C4-2B (cell line): ENCODE data around the gene PLPP3.

Experiments
- ZFX ChIP-seq: fragments of 450-650 bp; IDR thresholded peaks from 2 replicates; pipeline ENCODE4 v1.6.1; 2017
- TF ChIP-seq, protein P1 (sequence below): fragments of 450-650 bp; conservative IDR thresholded peaks from 2 replicates; pipeline ENCODE4 v1.5.1; 2017; ENCODE audit warnings: mild to moderate bottlenecking

DNA sequence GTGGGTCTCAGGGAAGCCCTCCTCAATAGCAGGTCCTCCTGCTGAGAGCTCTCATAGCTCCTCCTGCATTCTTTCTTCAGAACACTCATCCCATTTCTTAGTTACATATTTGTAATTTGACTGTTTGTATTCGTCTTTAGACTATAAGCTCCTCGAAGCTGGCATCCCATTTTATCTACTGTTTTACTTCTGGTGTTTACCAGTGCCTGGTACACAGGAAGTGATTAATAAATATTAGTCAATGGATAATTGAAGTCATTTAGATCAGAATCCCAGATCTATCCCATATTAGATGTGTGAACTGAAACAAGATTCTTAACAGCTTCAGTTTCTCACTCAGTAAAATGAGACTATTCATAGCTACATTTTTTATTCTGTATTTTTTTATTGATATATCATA lies 88.7 kb downstream of the PLPP3 start:
- TF ChIP-seq, protein P1, sequence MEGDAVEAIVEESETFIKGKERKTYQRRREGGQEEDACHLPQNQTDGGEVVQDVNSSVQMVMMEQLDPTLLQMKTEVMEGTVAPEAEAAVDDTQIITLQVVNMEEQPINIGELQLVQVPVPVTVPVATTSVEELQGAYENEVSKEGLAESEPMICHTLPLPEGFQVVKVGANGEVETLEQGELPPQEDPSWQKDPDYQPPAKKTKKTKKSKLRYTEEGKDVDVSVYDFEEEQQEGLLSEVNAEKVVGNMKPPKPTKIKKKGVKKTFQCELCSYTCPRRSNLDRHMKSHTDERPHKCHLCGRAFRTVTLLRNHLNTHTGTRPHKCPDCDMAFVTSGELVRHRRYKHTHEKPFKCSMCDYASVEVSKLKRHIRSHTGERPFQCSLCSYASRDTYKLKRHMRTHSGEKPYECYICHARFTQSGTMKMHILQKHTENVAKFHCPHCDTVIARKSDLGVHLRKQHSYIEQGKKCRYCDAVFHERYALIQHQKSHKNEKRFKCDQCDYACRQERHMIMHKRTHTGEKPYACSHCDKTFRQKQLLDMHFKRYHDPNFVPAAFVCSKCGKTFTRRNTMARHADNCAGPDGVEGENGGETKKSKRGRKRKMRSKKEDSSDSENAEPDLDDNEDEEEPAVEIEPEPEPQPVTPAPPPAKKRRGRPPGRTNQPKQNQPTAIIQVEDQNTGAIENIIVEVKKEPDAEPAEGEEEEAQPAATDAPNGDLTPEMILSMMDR, result no peak
- no peak for TF ChIP-seq ZFX
